Esophagus muscularis mucosa (tissue), 4 donors: Measurements from ENCODE around the gene RFX7. TPM values are rescaled to one million over a fixed set of nuclear protein-coding genes. Genes with fewer than 3 reads are reported as not detected.

Experiments used
- DNase-seq: peaks from one replicate; pipeline ENCODE4 v3.0.0-alpha.2; 2017; ENCODE audit errors: extremely low spot score
- H3K27ac ChIP-seq, 4 donors: fragments of 200-600 bp; sonication (generic); replicated peaks in 1 of 4; 1 replicate in 3 of 4; 2 replicates in 1 of 4; pipeline ENCODE4 v1.5.1; 2016 to 2019; ENCODE audit warnings: mild to moderate bottlenecking in 1 of 4
- H3K27me3 ChIP-seq, 4 donors: fragments of 200-600 bp; sonication (generic); one replicate each; pipeline versions ENCODE4 v1.5.1 to v1.6.0; 2016 to 2019
- H3K36me3 ChIP-seq, 4 donors: fragments of 200-600 bp; sonication (generic); one replicate each; pipeline ENCODE4 v1.5.1; 2016 to 2019
- H3K4me1 ChIP-seq, 4 donors: fragments of 200-600 bp; sonication (generic); one replicate each; pipeline ENCODE4 v1.5.1; 2016 to 2019
- H3K4me3 ChIP-seq, 4 donors: fragments of 200-600 bp; sonication (generic); 1 replicate in 2 of 4; 2 replicates in 2 of 4; pipeline ENCODE4 v1.5.1; 2016 to 2019; ENCODE audit warnings: mild to moderate bottlenecking in 4 of 4, moderate library complexity in 1 of 4
- H3K9me3 ChIP-seq, 4 donors: fragments of 200-600 bp; sonication (generic); 1 replicate in 3 of 4; 2 replicates in 1 of 4; pipeline ENCODE4 v1.5.1; 2016 to 2019
- CTCF ChIP-seq, 3 experiments: fragments of 200-600 bp in 2 of 3; fragments of 450-650 bp in 1 of 3; sonication (generic) in 2 of 3; IDR thresholded peaks; one replicate each; pipeline ENCODE4 v1.5.1; 2017 to 2019; ENCODE audit warnings: antibody characterized with exemption in 3 of 3, mild to moderate bottlenecking in 2 of 3, moderate library complexity in 1 of 3
- EP300 ChIP-seq: sonication (generic); formaldehyde crosslinking; IDR thresholded peaks from one replicate; pipeline ENCODE4 v1.6.1; 2017; ENCODE audit warnings: antibody characterized with exemption
- POLR2A ChIP-seq: fragments of 450-650 bp; IDR thresholded peaks from one replicate; pipeline ENCODE4 v1.6.1; 2017; ENCODE audit warnings: antibody characterized with exemption, moderate library complexity, mild to moderate bottlenecking, low read depth
- POLR2AphosphoS5 ChIP-seq, 2 donors: sonication (generic); formaldehyde crosslinking; IDR thresholded peaks; one replicate each; pipeline ENCODE4 v1.6.1; 2017; ENCODE audit warnings: antibody characterized with exemption in 2 of 2
- WGBS: methylation state at CpG from one replicate; pipeline ENCODE4 v1.1.5; 2018; 5-methylcytosine and 5-hydroxymethylcytosine counted together
- intact Hi-C: fragments of 100-400 bp; cut with DNase I; formaldehyde crosslinking; loops from one replicate; pipeline ENCODE4 v1.15.1; 2023
- total RNA-seq, 4 donors: library from RNA; depleted of rRNA; stranded (reverse); fragments of >200 nt; gene quantifications; one replicate each; pipeline versions ENCODE4 v1.1.0 to v1.2.1, GENCODE V29; 2016

The RFX7 gene
- total RNA-seq, 4 donors from 2014 or later: 5.4 to 8.3 (median 6.7) TPM

GRCh38 chr15:56202701-56203100 lies 41.0 kb downstream of the RFX7 start:
- intact Hi-C loops: no loop called here
- 91% methylated on average over 1 of the region's 1 CpG for WGBS
- no peak for DNase-seq
- TF ChIP-seq POLR2A: no peak
- TF ChIP-seq CTCF (IDR thresholded peaks at IDR 0.05): no peak
- no peak for TF ChIP-seq EP300
- no peak for TF ChIP-seq POLR2AphosphoS5 (IDR thresholded peaks at IDR 0.05)
- Histone ChIP-seq H3K4me1 (peaks cover 4 to 17% (median 10%) of the 10 kb centered on the region in 4 donors), H3K36me3 (no peaks in the 10 kb centered on the region), H3K27me3 (no peaks in the 10 kb centered on the region), H3K27ac (no peak overlapping the region), H3K4me3 (no peak overlapping the region), H3K9me3 (no peaks in the 10 kb centered on the region)

GRCh38 chr15:56199038-56199437 lies 44.6 kb downstream of the RFX7 start:
- intact Hi-C loops: no loop called here
- Histone ChIP-seq H3K9me3 (no peaks in the 10 kb centered on the region), H3K27ac (no peak overlapping the region), H3K4me1 (peaks cover 0 to 4% (median 0%) of the 10 kb centered on the region in 4 donors), H3K27me3 (no peaks in the 10 kb centered on the region), H3K4me3 (no peak overlapping the region), H3K36me3 (no peaks in the 10 kb centered on the region)
- TF ChIP-seq EP300 (no peak), POLR2AphosphoS5 (IDR thresholded peaks at IDR 0.05) (no peak), CTCF (IDR thresholded peaks at IDR 0.05) (no peak), POLR2A (no peak)
- WGBS: 88% methylated on average over 2 of the region's 2 CpGs
- no peak for DNase-seq

GRCh38 chr15:56194035-56194434 lies 49.6 kb downstream of the RFX7 start:
- no peak for DNase-seq
- H3K27me3 ChIP-seq: no peaks in the 10 kb centered on the region
- no peak overlapping the region for H3K4me3 ChIP-seq
- H3K4me1 ChIP-seq: peaks cover 0 to 12% (median 7%) of the 10 kb centered on the region in 4 donors
- H3K9me3 ChIP-seq: no peaks in the 10 kb centered on the region
- intact Hi-C loops: no loop called here
- TF ChIP-seq EP300 (no peak), POLR2A (no peak)
- no peaks in the 10 kb centered on the region for H3K36me3 ChIP-seq
- H3K27ac ChIP-seq: no peak overlapping the region
- WGBS: 89% methylated on average over 1 of the region's 1 CpG

GRCh38 chr15:56192659-56193442 lies 50.8 kb downstream of the RFX7 start:
- no peaks in the 10 kb centered on the region for H3K36me3 ChIP-seq
- intact Hi-C loops: no loop called here
- H3K4me1 ChIP-seq: peaks cover 0 to 12% (median 7%) of the 10 kb centered on the region in 4 donors
- no peak overlapping the region for H3K4me3 ChIP-seq
- no peak for TF ChIP-seq POLR2AphosphoS5 (IDR thresholded peaks at IDR 0.05)
- WGBS: 98% methylated on average over 10 of the region's 10 CpGs
- no peak overlapping the region for H3K27ac ChIP-seq
- no peaks in the 10 kb centered on the region for H3K9me3 ChIP-seq
- DNase-seq: no peak
- no peaks in the 10 kb centered on the region for H3K27me3 ChIP-seq

GRCh38 chr15:56187665-56188064 lies 56.0 kb downstream of the RFX7 start:
- Histone ChIP-seq H3K4me1 (peaks cover 0 to 12% (median 5%) of the 10 kb centered on the region in 4 donors), H3K36me3 (no peaks in the 10 kb centered on the region), H3K27me3 (no peaks in the 10 kb centered on the region), H3K4me3 (no peak overlapping the region), H3K9me3 (no peaks in the 10 kb centered on the region), H3K27ac (no peak overlapping the region)
- TF ChIP-seq POLR2AphosphoS5 (IDR thresholded peaks at IDR 0.05): no peak
- no peak for TF ChIP-seq EP300
- TF ChIP-seq CTCF (IDR thresholded peaks at IDR 0.05): no peak
- no peak for TF ChIP-seq POLR2A
- intact Hi-C loops: no loop called here
- DNase-seq: no peak
- WGBS: 90% methylated on average over 1 of the region's 1 CpG

- no peak for TF ChIP-seq POLR2AphosphoS5 (IDR thresholded peaks at IDR 0.05)
- no peak for TF ChIP-seq CTCF (IDR thresholded peaks at IDR 0.05)
- no peak for TF ChIP-seq POLR2A
- no peak for TF ChIP-seq EP300
- Histone ChIP-seq H3K4me3 (no peak overlapping the region), H3K4me1 (peaks cover 0 to 4% (median 0%) of the 10 kb centered on the region in 4 donors), H3K27me3 (no peaks in the 10 kb centered on the region), H3K9me3 (no peaks in the 10 kb centered on the region), H3K36me3 (no peaks in the 10 kb centered on the region), H3K27ac (no peak overlapping the region)
- intact Hi-C loops: no loop called here
- DNase-seq: no peak
- WGBS: 100% methylated on average over 1 of the region's 1 CpG
Measured at GRCh38 chr15:56185980-56186379, 57.7 kb downstream of the RFX7 start.
